ENCODE results near the gene SH3TC1. TPM values are rescaled to one million over a fixed set of nuclear protein-coding genes. Genes with fewer than 3 reads are reported as not detected.

The SH3TC1 gene
- total and polyA plus RNA-seq, 2 of the 8 experiments (the other 6 are each of a cell fraction or from before 2014, with no cell fraction given) = 0.15 TPM; not detected in 1

DNA sequence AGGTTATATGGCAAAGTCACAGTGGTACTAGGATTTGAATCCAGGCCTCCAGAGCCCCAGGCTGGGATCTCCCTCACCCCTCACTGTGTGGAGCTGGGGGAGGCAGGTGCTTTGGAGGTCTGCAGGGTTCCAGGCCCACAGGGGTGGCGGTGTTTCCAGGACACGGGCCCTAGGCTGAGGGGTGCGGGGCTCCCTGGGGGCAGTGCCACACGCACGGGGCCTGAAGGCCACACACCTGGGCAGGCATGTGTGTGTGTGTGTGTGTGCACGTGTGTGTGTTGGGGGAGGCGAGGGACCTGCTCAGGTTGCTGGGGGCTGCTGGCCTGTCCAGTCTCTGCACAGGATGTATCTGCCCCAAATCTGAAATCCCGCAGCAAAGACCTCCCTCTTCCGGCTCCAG, 18.8 kb downstream of the SH3TC1 start (continued):
- TF ChIP-seq RNF2 (IDR thresholded peaks at IDR 0.05; ENCODE audit: borderline replicate concordance, low read depth, low read length, missing control alignments, poor library complexity, severe bottlenecking) (no peak), POLR2A (IDR thresholded peaks at IDR 0.05; ENCODE audit: control extremely low read depth in 1 of 2, low read depth in 2 of 2, low read length in 2 of 2) (no peak), CTBP2 (IDR thresholded peaks at IDR 0.05; ENCODE audit: borderline replicate concordance, insufficient read depth, insufficient read length, low read length) (no peak), KDM5A (IDR thresholded peaks at IDR 0.05; ENCODE audit: low read length) (no peak), EGR1 (IDR thresholded peaks at IDR 0.05; ENCODE audit: borderline replicate concordance, low read depth, low read length) (no peak), NANOG (IDR thresholded peaks at IDR 0.05; ENCODE audit: insufficient read depth, low read depth, low read length, poor library complexity, severe bottlenecking) (no peak), EP300 (IDR thresholded peaks at IDR 0.05; ENCODE audit: borderline replicate concordance in 1 of 2, low read depth in 2 of 2, low read length in 2 of 2) (no peak)
